PC-3 (cell line): ENCODE results near the gene MMP11. TPM values are rescaled to one million over a fixed set of nuclear protein-coding genes. Genes with fewer than 3 reads are reported as not detected.

ENCODE experiments used
- ATAC-seq: fragments of 200-7000 bp; cut with Tn5 transposase; 2 replicates; pipeline ENCODE4 v1.9.1; 2020; ENCODE audit warnings: mild to moderate bottlenecking, moderate library complexity
- BruUV-seq: library from RNA; stranded (reverse); fragments of 400-500 nt; replicated peaks from 2 replicates; lab custom pipeline; 2021; lab: Mats Ljungman, UMichigan
- CTCF ChIA-PET: fragments of 300-600 bp; sonication (Branson Sonifier 250); formaldehyde crosslinking; loops from one replicate; lab custom pipeline; 2022; ENCODE audit warnings: antibody characterized with exemption; lab: Charles Lee
- POLR2A ChIA-PET: fragments of 300-600 bp; sonication (Branson Sonifier 250); formaldehyde crosslinking; loops from one replicate; lab custom pipeline; 2022; ENCODE audit warnings: antibody characterized with exemption; ENCODE audit not compliant: unreplicated experiment; lab: Charles Lee
- DNase-seq: peaks from one replicate; pipeline ENCODE4 v3.0.0-alpha.2; 2015
- H2AFZ ChIP-seq: fragments of 300-600 bp; sonication (generic); 2 replicates; pipeline ENCODE4 v1.6.0; 2016; ENCODE audit warnings: antibody characterized with exemption, low read length
- H3F3A ChIP-seq: fragments of 300-600 bp; sonication (generic); one replicate; pipeline ENCODE4 v1.6.0; 2017; ENCODE audit warnings: antibody characterized with exemption, low read length, control low read depth, mild to moderate bottlenecking; ENCODE audit not compliant: unreplicated experiment
- H3K27ac ChIP-seq: fragments of 300-600 bp; sonication (generic); 2 replicates; pipeline ENCODE4 v1.5.1; 2016; ENCODE audit warnings: mild to moderate bottlenecking, low read length
- H3K27me3 ChIP-seq: fragments of 300-600 bp; sonication (generic); 2 replicates; pipeline ENCODE4 v1.6.1; 2016; ENCODE audit warnings: low read length, mixed read lengths
- H3K36me3 ChIP-seq: fragments of 300-600 bp; sonication (generic); 2 replicates; pipeline ENCODE4 v1.6.1; 2016; ENCODE audit warnings: low read depth, mixed run types, low read length, mixed read lengths
- H3K4me1 ChIP-seq: fragments of 300-600 bp; sonication (generic); 2 replicates; pipeline ENCODE4 v1.5.1; 2016; ENCODE audit warnings: low read length; ENCODE audit not compliant: insufficient read depth
- H3K4me2 ChIP-seq: fragments of 300-600 bp; sonication (generic); 2 replicates; pipeline ENCODE4 v1.6.0; 2016; ENCODE audit warnings: low read length
- H3K4me3 ChIP-seq: fragments of 300-600 bp; sonication (generic); 2 replicates; pipeline ENCODE4 v1.5.1; 2016; ENCODE audit warnings: mild to moderate bottlenecking, low read length, mixed read lengths
- H3K79me2 ChIP-seq: fragments of 300-600 bp; sonication (generic); 2 replicates; pipeline ENCODE4 v1.6.1; 2017; ENCODE audit warnings: low read length, mixed read lengths
- H3K9ac ChIP-seq: fragments of 300-600 bp; sonication (generic); 2 replicates; pipeline ENCODE4 v1.6.0; 2016; ENCODE audit warnings: mild to moderate bottlenecking, low read length
- H3K9me2 ChIP-seq: fragments of 300-600 bp; sonication (generic); replicated peaks from 2 replicates; pipeline ENCODE4 v1.6.1; 2016; ENCODE audit warnings: mixed run types, low read length, mixed read lengths
- H3K9me3 ChIP-seq: fragments of 300-600 bp; sonication (generic); 2 replicates; pipeline ENCODE4 v1.6.1; 2016; ENCODE audit warnings: low read length, mixed read lengths
- H4K20me1 ChIP-seq: fragments of 300-600 bp; sonication (generic); 2 replicates; pipeline ENCODE4 v1.6.1; 2016; ENCODE audit warnings: low read length, mixed read lengths
- CTCF ChIP-seq: fragments of 300-600 bp; sonication (generic); conservative IDR thresholded peaks from 2 replicates; pipeline ENCODE4 v1.5.1; 2017; ENCODE audit warnings: antibody characterized with exemption, low read depth, mild to moderate bottlenecking, low read length
- EZH2 ChIP-seq: fragments of 300-600 bp; sonication (generic); IDR thresholded peaks from one replicate; pipeline ENCODE4 v1.6.1; 2017; ENCODE audit warnings: antibody characterized with exemption, mild to moderate bottlenecking, low read length; ENCODE audit not compliant: unreplicated experiment
- EZH2phosphoT487 ChIP-seq: fragments of 300-600 bp; sonication (generic); IDR thresholded peaks from 2 replicates; pipeline ENCODE4 v1.6.1; 2018; ENCODE audit warnings: mild to moderate bottlenecking, antibody characterized with exemption, low read length, borderline replicate concordance
- intact Hi-C: fragments of 100-400 bp; cut with micrococcal nuclease; formaldehyde crosslinking; loops from 2 replicates; pipeline ENCODE4 v1.9.0; 2023
- total RNA-seq: library from RNA; depleted of rRNA; stranded (reverse); fragments of >200 nt; gene quantifications from 2 replicates; pipeline ENCODE4 v1.2.3, GENCODE V29; 2014

MMP11 gene
- total RNA-seq, 1 experiment from 2014 or later, result 2.4 TPM

GRCh38 chr22:23763954-23764353 is 8.7 kb upstream of the MMP11 start:
- ATAC-seq, result no peak
- no peaks in the 10 kb centered on the region for H3K27me3 ChIP-seq
- peaks cover 5% of the 10 kb centered on the region; the same call in 1 of the 2 replicates for H3K36me3 ChIP-seq
- CTCF ChIA-PET, result no interaction called here
- no peak overlapping the region for H3K27ac ChIP-seq
- H3K79me2 ChIP-seq, result peaks cover 22% of the 10 kb centered on the region
- no peak overlapping the region for H3K4me2 ChIP-seq
- H3K4me3 ChIP-seq, result no peak overlapping the region
- POLR2A ChIA-PET, result no interaction called here
- no peak for TF ChIP-seq EZH2
- no peak for TF ChIP-seq CTCF
- TF ChIP-seq EZH2phosphoT487, result no peak
- H3K9ac ChIP-seq, result no peak overlapping the region
- BruUV-seq, result no TSS peak
- H4K20me1 ChIP-seq, result no peaks in the 10 kb centered on the region
- H3F3A ChIP-seq, result no peaks in the 10 kb centered on the region
- peaks cover 4% of the 10 kb centered on the region; the same call in 1 of the 2 replicates for H3K4me1 ChIP-seq
- no peak for DNase-seq
- H2AFZ ChIP-seq, result no peak overlapping the region
- H3K9me3 ChIP-seq, result no peaks in the 10 kb centered on the region
- intact Hi-C loops, result no loop called here
- H3K9me2 ChIP-seq, result no peaks in the 10 kb centered on the region

GRCh38 chr22:23764899-23765881 is 7.5 kb upstream of the MMP11 start:
- ChIA-PET CTCF (no interaction called here), POLR2A (no interaction called here)
- Histone ChIP-seq H3K9me2 (no peaks in the 10 kb centered on the region), H3K36me3 (peaks cover 5% of the 10 kb centered on the region; the same call in 1 of the 2 replicates), H3F3A (no peaks in the 10 kb centered on the region), H3K79me2 (peaks cover 22% of the 10 kb centered on the region), H3K4me3 (no peak overlapping the region), H3K9ac (no peak overlapping the region), H3K4me1 (peaks cover 4% of the 10 kb centered on the region; the same call in 1 of the 2 replicates), H2AFZ (no peak overlapping the region), H4K20me1 (no peaks in the 10 kb centered on the region), H3K4me2 (peak overlapping the region; percentile 41; the same call in 1 of the 2 replicates), H3K9me3 (no peaks in the 10 kb centered on the region), H3K27ac (no peak overlapping the region), H3K27me3 (no peaks in the 10 kb centered on the region)
- ATAC-seq (no peak), DNase-seq (no peak)
- no TSS peak for BruUV-seq
- intact Hi-C loops, result loop anchor here (5.0 kb wide), 1 partner anchor 82 kb away; no protein-coding TSS in a partner anchor
- TF ChIP-seq EZH2phosphoT487 (no peak), EZH2 (no peak), CTCF (no peak)
